Spleen (tissue), 11 donors: ENCODE data around the gene HPCAL1. TPM values are rescaled to one million over a fixed set of nuclear protein-coding genes. Genes with fewer than 3 reads are reported as not detected.

Source experiments
- DNase-seq: peaks from one replicate; pipeline ENCODE4 v3.0.0-alpha.2; 2020
- H3K27ac ChIP-seq, 8 donors: fragments of 200-600 bp; sonication (generic) in 7 of 8; 1 replicate in 4 of 8; 2 replicates in 4 of 8; pipeline versions ENCODE4 v1.5.0 to v1.8.0; 2016 to 2021; ENCODE audit warnings: inconsistent platforms in 4 of 8, mild to moderate bottlenecking in 4 of 8, moderate library complexity in 1 of 8
- H3K27me3 ChIP-seq, 7 donors: fragments of 200-600 bp; sonication (generic) in 6 of 7; replicated peaks in 1 of 7; 1 replicate in 4 of 7; 2 replicates in 3 of 7; pipeline versions ENCODE4 v1.5.0 to v1.8.0; 2016 to 2021; ENCODE audit warnings: inconsistent platforms in 3 of 7, mild to moderate bottlenecking in 1 of 7
- H3K36me3 ChIP-seq, 6 donors: fragments of 200-600 bp; sonication (generic) in 5 of 6; 1 replicate in 4 of 6; 2 replicates in 2 of 6; pipeline versions ENCODE4 v1.5.0 to v1.8.0; 2016 to 2021; ENCODE audit warnings: inconsistent platforms in 2 of 6
- H3K4me1 ChIP-seq, 6 donors: fragments of 200-600 bp; sonication (generic) in 5 of 6; 1 replicate in 3 of 6; 2 replicates in 3 of 6; pipeline versions ENCODE4 v1.5.0 to v1.8.0; 2016 to 2021; ENCODE audit warnings: inconsistent platforms in 3 of 6
- H3K4me3 ChIP-seq, 8 donors: fragments of 200-600 bp; sonication (generic) in 7 of 8; 1 replicate in 4 of 8; 2 replicates in 4 of 8; pipeline versions ENCODE4 v1.5.0 to v1.8.0; 2016 to 2021; ENCODE audit warnings: inconsistent platforms in 4 of 8, mild to moderate bottlenecking in 4 of 8, moderate library complexity in 2 of 8
- H3K9me3 ChIP-seq, 8 donors: fragments of 200-600 bp; sonication (generic) in 7 of 8; 1 replicate in 4 of 8; 2 replicates in 4 of 8; pipeline versions ENCODE4 v1.5.0 to v1.8.0; 2016 to 2021; ENCODE audit warnings: inconsistent platforms in 4 of 8
- CTCF ChIP-seq, 11 experiments: fragments of 200-600 bp in 7 of 11; fragments of 450-650 bp in 4 of 11; sonication (generic) in 4 of 11; IDR thresholded peaks in 8 of 11; conservative IDR thresholded peaks in 3 of 11; 1 replicate in 7 of 11; 2 replicates in 4 of 11; pipeline versions ENCODE4 v1.4.0 to v1.8.0; 2016 to 2021; ENCODE audit warnings: antibody characterized with exemption in 11 of 11, inconsistent platforms in 4 of 11, mild to moderate bottlenecking in 1 of 11
- POLR2A ChIP-seq, 3 donors: fragments of 450-650 bp; IDR thresholded peaks; one replicate each; pipeline ENCODE4 v1.5.1; 2017; ENCODE audit warnings: antibody characterized with exemption in 3 of 3, mild to moderate bottlenecking in 1 of 3
- POLR2AphosphoS5 ChIP-seq, 3 donors: sonication (generic); formaldehyde crosslinking; IDR thresholded peaks; one replicate each; pipeline ENCODE4 v1.5.1; 2017; ENCODE audit warnings: antibody characterized with exemption in 3 of 3
- WGBS, 5 donors: extraction: QIAGEN DNeasy Blood & Tissue Kit in 3 of 5; methylation state at CpG; one replicate each; pipeline versions ENCODE4 v1.1.5 to v1.1.7; 2013 to 2018; 5-methylcytosine and 5-hydroxymethylcytosine counted together
- intact Hi-C: fragments of 100-400 bp; cut with DNase I; formaldehyde crosslinking; loops from one replicate; pipeline ENCODE4 v1.15.0; 2023; ENCODE audit warnings: low total_unique reads
- polyA plus RNA-seq, 3 donors: library from polyadenylated mRNA; stranded (reverse); fragments of 200-250 nt; gene quantifications; one replicate each; pipeline ENCODE4 v1.2.1, GENCODE V29; 2013
- total RNA-seq, 7 donors: library from RNA; depleted of rRNA in 3 of 7; stranded (reverse); fragments of >200 nt in 3 of 7; fragmentation: NEBNext Ultra II Directional in 4 of 7; extraction: Animal tissue kit (Norgen Biotek cat#: 25700) in 4 of 7; gene quantifications; one replicate each; pipeline versions ENCODE4 v1.1.0 to v1.2.1, GENCODE V29; 2016 to 2021
- donor health status: healthy with polysubstance abuse.
- donor health status: DM: no; HTN: no; CAD: no; lungs with moderate emphysema.
- donor health status: DM: no; HTN: no; CAD: no.
- donor health status: Bipolar disorder and iron deficiency.
- donor health status: healthy.
- donor health status: DM: no; HTN: no; CAD: no.
- donor health status: DM: yes; HTN: yes; CAD: no.

HPCAL1 gene
- total and polyA plus RNA-seq, 10 donors: 41.9 to 80.6 (median 57.7) TPM

GRCh38 chr2:10360850-10361588 is 58.3 kb downstream of the HPCAL1 start:
- 76 to 84% (median 81%) methylated on average over 16 of the region's 16 CpGs for WGBS, 5 donors
- Histone ChIP-seq H3K4me1 (peaks cover 0 to 68% (median 7%) of the 10 kb centered on the region in 6 donors), H3K27ac (no peak overlapping the region), H3K4me3 (no peak overlapping the region), H3K27me3 (no peaks in the 10 kb centered on the region), H3K36me3 (peaks cover 0 to 29% (median 12%) of the 10 kb centered on the region in 6 donors), H3K9me3 (no peaks in the 10 kb centered on the region)
- intact Hi-C loops: no loop called here
- no peak for DNase-seq
- TF ChIP-seq CTCF (IDR thresholded peaks at IDR 0.05 in 8 of 11, conservative IDR thresholded peaks at IDR 0.05 in 3 of 11): no peak
- no peak for TF ChIP-seq POLR2AphosphoS5 (IDR thresholded peaks at IDR 0.05)
- TF ChIP-seq POLR2A (IDR thresholded peaks at IDR 0.05): no peak

GRCh38 chr2:10362096-10362897 is 59.6 kb downstream of the HPCAL1 start:
- peaks cover 0 to 29% (median 12%) of the 10 kb centered on the region in 6 donors for H3K36me3 ChIP-seq
- intact Hi-C loops: no loop called here
- peaks cover 0 to 69% (median 7%) of the 10 kb centered on the region in 6 donors for H3K4me1 ChIP-seq

GRCh38 chr2:10362898-10363454 is 60.3 kb downstream of the HPCAL1 start:
- Histone ChIP-seq H3K9me3 (no peaks in the 10 kb centered on the region), H3K36me3 (peaks cover 0 to 24% (median 12%) of the 10 kb centered on the region in 6 donors), H3K27me3 (no peaks in the 10 kb centered on the region), H3K27ac (no peak overlapping the region), H3K4me3 (no peak overlapping the region), H3K4me1 (peaks cover 0 to 65% (median 7%) of the 10 kb centered on the region in 6 donors)
- 87 to 97% (median 94%) methylated on average over 6 to 8 of the region's 8 CpGs for WGBS, 5 donors
- TF ChIP-seq POLR2AphosphoS5 (IDR thresholded peaks at IDR 0.05) (no peak), CTCF (IDR thresholded peaks at IDR 0.05 in 8 of 11, conservative IDR thresholded peaks at IDR 0.05 in 3 of 11) (no peak), POLR2A (IDR thresholded peaks at IDR 0.05) (no peak)
- intact Hi-C loops: no loop called here
- no peak for DNase-seq

More at GRCh38 chr2:10362096-10362897, 59.6 kb downstream of the HPCAL1 start:
- 86 to 97% (median 93%) methylated on average over 10 to 14 of the region's 14 CpGs for WGBS, 5 donors
- Histone ChIP-seq H3K27me3 (no peaks in the 10 kb centered on the region), H3K27ac (no peak overlapping the region), H3K4me3 (no peak overlapping the region), H3K9me3 (no peaks in the 10 kb centered on the region)
- no peak for DNase-seq
- TF ChIP-seq CTCF (IDR thresholded peaks at IDR 0.05 in 8 of 11, conservative IDR thresholded peaks at IDR 0.05 in 3 of 11) (no peak), POLR2A (IDR thresholded peaks at IDR 0.05) (no peak), POLR2AphosphoS5 (IDR thresholded peaks at IDR 0.05) (no peak)
